Peyer's patch (tissue), 4 donors: Measurements from ENCODE around the gene NKAIN2. TPM values are rescaled to one million over a fixed set of nuclear protein-coding genes. Genes with fewer than 3 reads are reported as not detected.
"Not testable (repeated sequence)": the region's sequence is repeated elsewhere in the genome, so short reads cannot be mapped to it uniquely, and the experiment has no call there.

Experiments used
- DNase-seq, 3 donors: peaks; one replicate each; pipeline ENCODE4 v3.0.0-alpha.2; 2017 to 2019
- H3K27ac ChIP-seq, 4 donors: fragments of 200-600 bp; sonication (generic); one replicate each; pipeline ENCODE4 v1.5.1; 2016 to 2019
- H3K27me3 ChIP-seq, 2 donors: fragments of 200-600 bp; sonication (generic); one replicate each; pipeline ENCODE4 v1.5.1; 2019
- H3K36me3 ChIP-seq, 3 donors: fragments of 200-600 bp; sonication (generic); one replicate each; pipeline ENCODE4 v1.5.1; 2016 to 2019
- H3K4me1 ChIP-seq, 4 donors: fragments of 200-600 bp; sonication (generic); one replicate each; pipeline ENCODE4 v1.5.1; 2016 to 2019
- H3K4me3 ChIP-seq, 4 donors: fragments of 200-600 bp; sonication (generic); 1 replicate in 3 of 4; 2 replicates in 1 of 4; pipeline ENCODE4 v1.5.1; 2016 to 2019; ENCODE audit warnings: mild to moderate bottlenecking in 1 of 4
- H3K9me3 ChIP-seq, 4 donors: fragments of 200-600 bp; sonication (generic); one replicate each; pipeline ENCODE4 v1.5.1; 2016 to 2019; ENCODE audit warnings: mild to moderate bottlenecking in 1 of 4
- CTCF ChIP-seq, 6 experiments: fragments of 450-650 bp in 4 of 6; fragments of 200-600 bp in 2 of 6; sonication (generic) in 1 of 6; IDR thresholded peaks; one replicate each; pipeline ENCODE4 v1.5.1; 2017 to 2019; ENCODE audit warnings: antibody characterized with exemption in 6 of 6, mild to moderate bottlenecking in 3 of 6, moderate library complexity in 1 of 6
- POLR2A ChIP-seq, 2 donors: fragments of 450-650 bp; IDR thresholded peaks; one replicate each; pipeline ENCODE4 v1.5.1; 2017; ENCODE audit warnings: antibody characterized with exemption in 2 of 2, mild to moderate bottlenecking in 2 of 2, moderate library complexity in 2 of 2
- total RNA-seq, 4 donors: library from RNA; depleted of rRNA; stranded (reverse); fragments of >200 nt; gene quantifications; one replicate each; pipeline ENCODE4 v1.1.0, GENCODE V29; 2016

The NKAIN2 gene
- total RNA-seq, 4 donors from 2014 or later, result not detected

GRCh38 chr6:124396361-124396760 lies 592.7 kb downstream of the NKAIN2 start:
- no peak overlapping the region for H3K4me3 ChIP-seq
- no peaks in the 10 kb centered on the region for H3K4me1 ChIP-seq
- TF ChIP-seq CTCF (IDR thresholded peaks at IDR 0.05) (no peak), POLR2A (IDR thresholded peaks at IDR 0.05) (no peak)
- no peak overlapping the region for H3K27ac ChIP-seq
- no peaks in the 10 kb centered on the region for H3K9me3 ChIP-seq
- no peaks in the 10 kb centered on the region for H3K27me3 ChIP-seq
- H3K36me3 ChIP-seq, result no peaks in the 10 kb centered on the region
- no peak for DNase-seq

GRCh38 chr6:124400261-124400999 lies 596.8 kb downstream of the NKAIN2 start:
- DNase-seq, result no peak
- no peak overlapping the region for H3K27ac ChIP-seq
- no peak for TF ChIP-seq CTCF (IDR thresholded peaks at IDR 0.05)
- no peak for TF ChIP-seq POLR2A (IDR thresholded peaks at IDR 0.05)
- no peaks in the 10 kb centered on the region for H3K9me3 ChIP-seq
- H3K36me3 ChIP-seq, result no peaks in the 10 kb centered on the region
- H3K4me1 ChIP-seq, result no peaks in the 10 kb centered on the region
- no peaks in the 10 kb centered on the region for H3K27me3 ChIP-seq
- no peak overlapping the region for H3K4me3 ChIP-seq

DNA sequence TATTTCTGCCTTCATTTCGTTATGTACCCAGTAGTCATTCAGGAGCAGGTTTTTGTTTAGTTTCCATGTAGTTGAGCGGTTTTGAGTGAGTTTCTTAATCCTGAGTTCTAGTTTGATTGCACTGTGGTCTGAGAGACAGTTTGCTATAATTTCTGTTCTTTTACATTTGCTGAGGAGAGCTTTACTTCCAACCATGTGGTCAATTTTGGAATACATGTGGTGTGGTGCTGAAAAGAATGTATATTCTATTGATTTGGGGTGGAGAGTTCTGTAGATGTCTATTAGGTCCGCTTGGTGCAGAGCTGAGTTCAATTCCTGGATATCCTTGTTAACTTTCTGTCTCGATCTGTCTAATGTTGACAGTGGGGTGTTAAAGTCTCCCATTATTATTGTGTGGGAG lies 606.8 kb downstream of the NKAIN2 start:
- not testable (repeated sequence) for H3K27ac ChIP-seq, H3K4me3 ChIP-seq, H3K4me1 ChIP-seq, DNase-seq, H3K9me3 ChIP-seq, H3K36me3 ChIP-seq, H3K27me3 ChIP-seq

- H3K9me3 ChIP-seq, H3K4me3 ChIP-seq, H3K4me1 ChIP-seq, H3K27ac ChIP-seq, H3K27me3 ChIP-seq, H3K36me3 ChIP-seq: not testable (repeated sequence)
- DNase-seq, result peak in 1 of 3 donors; percentile 43
Measured at GRCh38 chr6:124412657-124413056, 609.0 kb downstream of the NKAIN2 start.

- no peak for TF ChIP-seq POLR2A (IDR thresholded peaks at IDR 0.05)
- no peak for TF ChIP-seq CTCF (IDR thresholded peaks at IDR 0.05)
- no peaks in the 10 kb centered on the region for H3K36me3 ChIP-seq
- H3K4me1 ChIP-seq, result no peaks in the 10 kb centered on the region
- no peak for DNase-seq
- H3K27ac ChIP-seq, result no peak overlapping the region
- no peaks in the 10 kb centered on the region for H3K27me3 ChIP-seq
- H3K9me3 ChIP-seq, result no peaks in the 10 kb centered on the region
- no peak overlapping the region for H3K4me3 ChIP-seq
Measured at GRCh38 chr6:124420116-124420840, 616.6 kb downstream of the NKAIN2 start.

GRCh38 chr6:124423621-124424020 lies 620.0 kb downstream of the NKAIN2 start:
- H3K4me1 ChIP-seq, result no peaks in the 10 kb centered on the region
- no peaks in the 10 kb centered on the region for H3K27me3 ChIP-seq
- no peaks in the 10 kb centered on the region for H3K9me3 ChIP-seq
- DNase-seq, result no peak
- H3K27ac ChIP-seq, result no peak overlapping the region
- H3K4me3 ChIP-seq, result no peak overlapping the region
- no peaks in the 10 kb centered on the region for H3K36me3 ChIP-seq
- TF ChIP-seq CTCF (IDR thresholded peaks at IDR 0.05) (no peak), POLR2A (IDR thresholded peaks at IDR 0.05) (no peak)
